CD4-positive, alpha-beta T cell treated with Interferon alpha-2 for 1 hour (primary cell): ENCODE data around the gene TGM4.

Experiments used
- DNase-seq, 2 donors: peaks; one replicate each; pipeline ENCODE4 v3.0.0-alpha.2; 2020 to 2022

Gene TGM4

GRCh38 chr3:44883213-44883955 is 9.0 kb downstream of the TGM4 start:
- DNase-seq: no peak

DNA sequence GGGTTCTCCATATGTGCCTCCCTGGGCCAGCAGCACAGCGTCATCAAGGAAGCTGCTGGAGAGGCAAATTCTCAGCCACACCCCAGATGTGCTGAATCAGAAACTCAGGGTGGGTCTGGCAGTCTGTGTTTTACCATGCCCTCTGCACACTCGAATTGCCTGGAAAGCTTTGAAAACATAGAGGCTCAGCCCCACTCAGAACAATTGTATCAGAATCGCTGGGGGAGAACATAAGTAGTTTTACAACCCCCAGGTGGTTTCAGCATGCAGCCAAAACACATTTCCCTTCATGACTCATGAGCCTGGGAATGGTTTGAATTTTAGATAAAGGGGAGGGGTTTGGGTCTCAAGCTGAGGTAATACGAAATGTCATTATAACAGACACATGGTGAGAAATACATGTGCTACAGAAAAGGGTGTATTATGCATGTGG is 9.6 kb downstream of the TGM4 start:
- DNase-seq: no peak

DNA sequence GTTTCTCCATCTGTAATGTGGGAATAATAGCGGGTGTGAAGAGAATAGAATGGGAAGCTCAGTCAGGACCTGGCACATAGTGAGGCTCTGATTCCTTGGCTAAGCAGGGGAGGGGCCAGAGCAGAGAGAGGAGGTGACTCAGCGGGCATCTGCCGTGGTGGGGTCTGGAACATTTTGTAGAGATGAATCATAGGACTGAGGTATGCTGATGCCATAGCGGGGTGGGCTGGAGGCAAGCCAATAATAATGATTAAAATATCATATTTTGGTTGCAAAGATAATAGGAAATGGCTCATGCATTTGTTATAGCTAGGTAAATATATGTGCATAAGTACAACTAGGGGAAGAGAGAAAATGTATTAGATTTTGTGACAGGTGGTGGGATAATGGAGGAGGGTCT is 11.2 kb downstream of the TGM4 start:
- no peak for DNase-seq

DNA sequence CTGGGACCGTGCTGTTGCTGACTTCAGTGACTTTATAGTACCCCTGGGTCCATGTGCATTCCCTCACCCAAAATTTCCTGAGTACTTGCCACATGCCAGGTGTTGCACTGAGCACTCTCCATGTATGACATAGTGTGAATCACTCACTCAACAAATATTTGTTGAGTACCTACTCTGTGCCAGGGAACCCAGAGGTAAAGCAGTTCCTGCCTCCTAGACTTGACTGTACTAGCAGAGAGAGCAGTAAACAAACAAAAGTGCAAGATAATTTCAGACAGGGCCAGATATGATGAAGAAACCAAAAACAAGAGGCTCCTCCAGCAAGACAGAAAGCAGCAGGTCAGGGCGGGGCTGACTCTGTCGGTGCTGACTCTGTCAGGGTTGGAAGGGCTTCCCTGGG is 12.2 kb downstream of the TGM4 start:
- no peak for DNase-seq

DNA sequence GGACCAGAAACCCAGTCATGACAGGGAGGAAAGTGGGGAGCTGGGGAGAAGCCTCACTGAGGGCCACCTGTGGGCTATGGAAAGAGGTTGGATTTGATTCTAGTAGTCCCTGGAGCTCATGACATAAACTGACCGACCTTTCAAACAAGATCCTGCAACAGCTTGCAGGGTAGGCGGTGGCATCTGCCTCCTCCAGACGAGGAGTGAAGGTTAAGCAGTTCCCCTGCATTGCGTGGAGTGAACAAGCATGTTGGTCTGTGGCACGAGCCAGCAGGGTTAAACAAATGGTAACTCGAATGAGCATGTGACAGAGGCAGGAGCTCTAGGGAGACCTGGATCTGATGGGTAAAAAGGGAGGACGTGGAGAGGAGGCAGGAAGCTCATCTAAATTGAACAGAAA is 12.7 kb downstream of the TGM4 start:
- DNase-seq: no peak

DNA sequence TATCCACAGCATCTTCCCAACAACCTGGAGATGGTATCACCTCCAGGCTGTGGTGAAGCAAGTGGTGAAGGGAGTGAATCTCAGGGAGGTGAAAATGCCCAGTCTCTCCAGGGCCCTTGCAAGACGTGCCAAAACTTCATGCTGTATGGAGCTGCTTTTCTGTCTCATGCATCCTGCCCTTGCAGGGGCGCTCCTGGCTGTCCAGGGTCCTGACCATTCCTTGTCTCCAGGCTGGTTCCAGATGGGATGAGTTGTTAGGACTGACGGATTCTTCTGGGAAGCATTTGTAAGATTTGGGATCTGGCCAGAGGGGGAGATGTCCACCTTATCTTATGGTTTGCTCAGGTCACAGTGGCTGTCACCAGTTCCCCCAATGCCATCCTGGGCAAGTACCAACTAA is 15.8 kb downstream of the TGM4 start:
- DNase-seq: no peak

DNA sequence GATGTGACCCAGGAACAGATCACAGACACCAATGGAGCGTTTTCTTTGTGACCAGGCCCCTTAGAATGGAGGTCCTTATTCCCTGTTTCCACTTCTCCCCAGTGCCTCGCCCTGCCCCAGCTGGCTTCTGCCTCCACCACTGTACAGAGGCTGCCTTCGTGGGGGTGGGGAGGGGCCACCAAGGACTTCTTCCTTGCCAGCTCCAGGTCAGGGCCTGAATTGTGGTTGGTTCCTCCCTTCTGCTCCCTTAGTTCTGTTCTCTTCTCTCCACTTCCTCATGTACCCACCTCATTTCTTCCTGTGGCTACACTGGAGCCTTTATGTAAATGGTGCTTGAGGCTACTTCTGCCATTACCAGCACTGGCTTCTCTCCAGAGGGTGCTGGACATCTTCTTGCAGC is 16.4 kb downstream of the TGM4 start:
- no peak for DNase-seq

- no peak for DNase-seq
Observed at GRCh38 chr3:44892689-44893088, 18.3 kb downstream of the TGM4 start.

- DNase-seq: no peak
Observed at GRCh38 chr3:44893097-44893496, 18.7 kb downstream of the TGM4 start.

GRCh38 chr3:44894485-44894884 is 20.1 kb downstream of the TGM4 start:
- DNase-seq: no peak

DNA sequence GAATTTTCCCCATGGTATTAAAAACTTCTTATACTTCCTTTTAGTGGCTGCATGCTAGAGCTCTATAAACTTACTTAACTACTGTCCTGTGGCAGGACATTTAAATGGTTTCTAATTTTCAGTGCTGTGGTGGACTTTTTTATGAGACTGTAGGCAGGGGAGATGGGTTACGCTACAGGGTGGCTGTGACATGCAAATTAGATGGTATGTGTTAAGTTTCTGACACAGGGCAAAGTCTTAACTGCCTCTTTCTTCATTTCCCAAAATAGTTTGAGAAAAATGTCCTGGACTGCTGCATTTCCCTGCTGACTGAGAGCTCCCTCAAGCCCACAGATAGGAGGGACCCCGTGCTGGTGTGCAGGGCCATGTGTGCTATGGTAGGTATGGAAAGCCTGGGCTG is 22.0 kb downstream of the TGM4 start:
- no peak for DNase-seq

- no peak for DNase-seq
Observed at GRCh38 chr3:44899683-44900367, 25.4 kb downstream of the TGM4 start.

- DNase-seq: no peak
Observed at GRCh38 chr3:44902628-44903027, 28.2 kb downstream of the TGM4 start.

- no peak for DNase-seq
Observed at GRCh38 chr3:44903314-44903713, 28.9 kb downstream of the TGM4 start.

- no peak for DNase-seq
Observed at GRCh38 chr3:44903751-44904150, 29.3 kb downstream of the TGM4 start.

- DNase-seq: no peak
Observed at GRCh38 chr3:44905446-44906157, 31.2 kb downstream of the TGM4 start.

DNA sequence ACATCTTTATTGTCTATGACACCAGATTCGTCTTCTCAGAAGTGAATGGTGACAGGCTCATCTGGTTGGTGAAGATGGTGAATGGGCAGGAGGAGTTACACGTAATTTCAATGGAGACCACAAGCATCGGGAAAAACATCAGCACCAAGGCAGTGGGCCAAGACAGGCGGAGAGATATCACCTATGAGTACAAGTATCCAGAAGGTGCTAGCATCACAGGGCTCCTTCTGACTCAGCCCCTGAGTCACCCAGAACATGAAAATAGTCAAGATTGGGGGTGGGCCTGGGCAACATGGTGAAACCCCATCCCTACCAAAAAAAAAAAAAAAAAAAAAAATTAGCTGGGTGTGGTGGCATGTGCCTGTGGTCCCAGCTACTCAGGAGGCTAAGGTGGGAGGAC is 32.6 kb downstream of the TGM4 start:
- DNase-seq: no peak

DNA sequence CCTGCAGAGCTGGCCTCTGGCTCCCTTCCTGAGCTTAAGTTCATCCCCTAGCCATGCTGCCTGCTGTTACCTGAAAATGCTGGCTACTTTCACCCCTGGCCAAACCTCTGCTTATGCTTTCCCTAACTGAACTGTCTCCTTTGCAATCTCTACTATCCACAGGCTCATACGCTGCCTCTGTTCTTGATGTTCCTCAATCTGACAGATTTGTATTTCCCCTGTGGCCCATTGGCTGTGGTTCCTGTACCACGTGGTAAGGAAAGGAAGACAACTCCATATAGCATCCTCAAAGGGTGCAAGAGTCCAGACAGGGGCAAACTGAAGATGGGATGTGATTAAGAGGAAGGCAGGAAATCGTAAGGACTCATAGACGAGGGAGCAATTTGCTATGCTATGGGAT is 33.2 kb downstream of the TGM4 start:
- DNase-seq: no peak

GRCh38 chr3:44909063-44909462 is 34.7 kb downstream of the TGM4 start:
- DNase-seq: no peak

GRCh38 chr3:44910693-44911092 is 36.3 kb downstream of the TGM4 start:
- no peak for DNase-seq

GRCh38 chr3:44913868-44914468 is 39.6 kb downstream of the TGM4 start:
- DNase-seq: peak; percentile 49 to 63

DNA sequence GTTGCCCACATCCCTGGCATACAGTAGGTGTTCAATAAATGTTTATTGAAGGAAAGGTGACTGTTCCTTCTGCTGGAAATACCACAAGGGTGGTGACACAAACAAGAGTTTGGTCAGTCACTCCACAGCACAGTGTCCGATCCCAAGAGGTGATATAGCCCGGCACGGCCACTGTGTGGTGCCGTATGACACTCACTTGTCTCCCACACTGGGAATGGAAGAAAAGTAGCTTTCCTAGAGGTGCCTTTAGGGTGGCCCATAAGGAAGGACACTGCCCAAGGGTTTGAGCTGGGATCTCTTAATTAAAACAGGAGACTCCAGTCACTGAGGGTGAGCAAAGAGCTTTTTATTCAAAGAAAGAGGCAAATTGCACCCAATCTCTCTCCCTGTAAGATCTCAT is 40.5 kb downstream of the TGM4 start:
- DNase-seq: no peak

GRCh38 chr3:44915702-44916438 is 41.5 kb downstream of the TGM4 start:
- DNase-seq: no peak
